Psoas muscle (tissue), 8 donors: Measurements from ENCODE around the gene CENPE. TPM values are rescaled to one million over a fixed set of nuclear protein-coding genes. Genes with fewer than 3 reads are reported as not detected.

Experiments used
- ATAC-seq, 4 donors: fragments of 200-7000 bp; cut with Tn5 transposase; one replicate each; pipeline ENCODE4 v1.9.1; 2020; ENCODE audit warnings: moderate library complexity in 3 of 4, mild to moderate bottlenecking in 2 of 4
- DNase-seq, 2 donors: peaks; one replicate each; pipeline ENCODE4 v3.0.0-alpha.2; 2020
- H3K27ac ChIP-seq: fragments of 200-600 bp; one replicate; pipeline ENCODE4 v1.8.0; 2022
- H3K27me3 ChIP-seq, 3 donors: fragments of 200-600 bp in 1 of 3; one replicate each; pipeline versions ENCODE4 v1.6.1 to v1.8.0; 2013 to 2022; ENCODE audit warnings: low read length in 2 of 3, mild to moderate bottlenecking in 2 of 3, moderate library complexity in 1 of 3; ENCODE audit not compliant: insufficient read depth in 3 of 3
- H3K36me3 ChIP-seq, 2 donors: fragments of 200-600 bp in 1 of 2; one replicate each; pipeline versions ENCODE4 v1.6.1 to v1.8.0; 2013 to 2022; ENCODE audit warnings: low read depth in 1 of 2, mild to moderate bottlenecking in 1 of 2, moderate library complexity in 1 of 2; ENCODE audit not compliant: insufficient read depth in 1 of 2
- H3K4me1 ChIP-seq: fragments of 200-600 bp; one replicate; pipeline ENCODE4 v1.8.0; 2022
- H3K4me3 ChIP-seq: fragments of 200-600 bp; one replicate; pipeline ENCODE4 v1.8.0; 2022; ENCODE audit warnings: mild to moderate bottlenecking
- H3K9me3 ChIP-seq: fragments of 200-600 bp; one replicate; pipeline ENCODE4 v1.8.0; 2022
- CTCF ChIP-seq: fragments of 200-600 bp; IDR thresholded peaks from one replicate; pipeline ENCODE4 v1.8.0; 2022; ENCODE audit warnings: antibody characterized with exemption
- WGBS, 3 donors: extraction: QIAGEN DNeasy Blood & Tissue Kit; methylation state at CpG; one replicate each; pipeline versions ENCODE4 v1.1.6 to v1.1.7; 2013; 5-methylcytosine and 5-hydroxymethylcytosine counted together
- intact Hi-C, 2 donors: fragments of 100-400 bp; cut with DNase I; formaldehyde crosslinking; loops; one replicate each; pipeline versions ENCODE4 v1.11.0 to v1.14.2; 2022
- polyA plus RNA-seq, 3 donors: library from polyadenylated mRNA; stranded (reverse); fragments of 200-250 nt; gene quantifications; one replicate each; pipeline ENCODE4 v1.2.3, GENCODE V29; 2013
- total RNA-seq, 4 donors: library from RNA; stranded (reverse); fragmentation: NEBNext Ultra II Directional in 2 of 4; extraction: Animal tissue kit (Norgen Biotek cat#: 25700) in 2 of 4; gene quantifications; one replicate each; pipeline versions ENCODE4 v1.2.1 to v1.2.4, GENCODE V29; 2021 to 2023
- donor health status: healthy with polysubstance abuse.
- donor health status: DM: no; HTN: no; CAD: no; lungs with moderate emphysema.
- donor health status: Bipolar disorder and iron deficiency.
- donor health status: healthy.
- donor health status: DM: yes; HTN: yes; CAD: no.
- donor health status: DM: no; HTN: no; CAD: no.
- donor health status: DM: no; HTN: no; CAD: no.
- donor health status: DM: yes; HTN: yes; CAD: no.

The CENPE gene
- total and polyA plus RNA-seq, 7 donors, result 0.07 to 0.60 (median 0.25) TPM

- no peak for ATAC-seq
- no peaks in the 10 kb centered on the region for H3K9me3 ChIP-seq
- intact Hi-C loops, result loop anchor here (5.0 kb wide), 2 partner anchors 478 to 653 kb away; no protein-coding TSS in a partner anchor
Measured at GRCh38 chr4:103100691-103101090, 97.5 kb downstream of the CENPE start.

GRCh38 chr4:103099691-103100392, 98.3 kb downstream of the CENPE start, which contains the start of gene BDH2:
TSS of gene BDH2 (minus strand) at chr4:103099834. CDS start at chr4:103096254, 3,580 bp downstream.
- peak within 1 kb of the TSS; percentile 71 for H3K27ac ChIP-seq
- WGBS, 3 donors, result 6 to 13% (median 9%) methylated on average over 11 of the region's 11 CpGs
- intact Hi-C loops, result loop anchor here (5.0 to 10.0 kb wide), 7 partner anchors 53 to 668 kb away; partner anchors contain the start of genes CISD2 (in 1 of the 2) and NFKB1 (in 1 of the 2)
- no peaks in the 10 kb centered on the region for H3K9me3 ChIP-seq
- TF ChIP-seq CTCF, result peak; percentile 84
- H3K27me3 ChIP-seq, result no peaks in the 10 kb centered on the region
- DNase-seq, result peak in 1 of 2 donors; percentile 59
- ATAC-seq, result peak; percentile 92 to 99 (median 96)
- H3K36me3 ChIP-seq, result peaks cover 0 to 10% of the 10 kb centered on the region in 2 donors
- H3K4me1 ChIP-seq, result peaks cover 15% of the 10 kb centered on the region
- peak within 1 kb of the TSS; percentile 75 for H3K4me3 ChIP-seq

More at GRCh38 chr4:103100691-103101090, 97.5 kb downstream of the CENPE start:
- no peaks in the 10 kb centered on the region for H3K27me3 ChIP-seq
- peaks cover 0 to 3% of the 10 kb centered on the region in 2 donors for H3K36me3 ChIP-seq
- H3K4me1 ChIP-seq, result peaks cover 15% of the 10 kb centered on the region
- H3K4me3 ChIP-seq, result no peak overlapping the region
- DNase-seq, result no peak
- TF ChIP-seq CTCF, result no peak
- H3K27ac ChIP-seq, result no peak overlapping the region
- WGBS, 3 donors, result 56 to 65% (median 56%) methylated on average over 5 of the region's 5 CpGs

- ATAC-seq (peak in 2 of 4 donors; percentile 19 to 51), DNase-seq (no peak)
- no peaks in the 10 kb centered on the region for H3K27me3 ChIP-seq
- WGBS, 3 donors, result 6 to 7% (median 7%) methylated on average over 4 of the region's 4 CpGs
- peaks cover 15% of the 10 kb centered on the region for H3K4me1 ChIP-seq
- no peaks in the 10 kb centered on the region for H3K9me3 ChIP-seq
- H3K27ac ChIP-seq, result peak overlapping the region; percentile 71
- no peak for TF ChIP-seq CTCF
- peak overlapping the region; percentile 75 for H3K4me3 ChIP-seq
- intact Hi-C loops, result loop anchor here (5.0 to 10.0 kb wide), 7 partner anchors 52 to 667 kb away; partner anchors contain the start of genes CISD2 (in 1 of the 2) and NFKB1 (in 1 of the 2)
- H3K36me3 ChIP-seq, result peaks cover 0 to 19% of the 10 kb centered on the region in 2 donors
Measured at GRCh38 chr4:103098756-103099440, 99.2 kb downstream of the CENPE start.

- H3K4me1 ChIP-seq, result peaks cover 15% of the 10 kb centered on the region
- WGBS, 3 donors, result 23 to 48% (median 30%) methylated on average over 10 of the region's 10 CpGs
- peak; percentile 18 to 32 (median 25) for ATAC-seq
- H3K36me3 ChIP-seq, result peaks cover 0 to 21% of the 10 kb centered on the region in 2 donors
- peak overlapping the region; percentile 75 for H3K4me3 ChIP-seq
- peak in 1 of 2 donors; percentile 42 for DNase-seq
- intact Hi-C loops, result loop anchor here (5.0 to 10.0 kb wide), 7 partner anchors 51 to 666 kb away; partner anchors contain the start of genes CISD2 (in 1 of the 2) and NFKB1 (in 1 of the 2)
- no peak overlapping the region for H3K27ac ChIP-seq
- no peaks in the 10 kb centered on the region for H3K9me3 ChIP-seq
- H3K27me3 ChIP-seq, result no peaks in the 10 kb centered on the region
- no peak for TF ChIP-seq CTCF
Measured at GRCh38 chr4:103098341-103098740, 99.8 kb downstream of the CENPE start.
